Activated T-cell treated with anti-CD3 and anti-CD28 coated beads, Interleukin-2, amount 50 U/mL, for 4 hours (primary cell): ENCODE results near the gene RASAL2. TPM values are rescaled to one million over a fixed set of nuclear protein-coding genes. Genes with fewer than 3 reads are reported as not detected.

ENCODE experiments used
- ATAC-seq, 2 donors: fragments of 200-7000 bp; cut with Tn5 transposase; one replicate each; pipeline ENCODE4 v1.10.0; 2021
- DNase-seq: peaks from one replicate; pipeline ENCODE4 v3.0.0-alpha.2; 2020
- H3K27me3 Mint-ChIP-seq: one replicate; pipeline ENCODE4 v1.8.0; 2021; ENCODE audit warnings: low read depth, mixed read lengths
- H3K36me3 Mint-ChIP-seq: one replicate; pipeline ENCODE4 v1.8.0; 2022; ENCODE audit warnings: mixed read lengths; ENCODE audit not compliant: insufficient read depth
- H3K4me1 Mint-ChIP-seq: one replicate; pipeline ENCODE4 v1.8.0; 2021; ENCODE audit warnings: low read depth, mixed read lengths
- H3K4me3 Mint-ChIP-seq: one replicate; pipeline ENCODE4 v1.8.0; 2021; ENCODE audit warnings: mild to moderate bottlenecking, moderate library complexity, mixed read lengths
- H3K9me3 Mint-ChIP-seq: one replicate; pipeline ENCODE4 v1.8.0; 2021; ENCODE audit warnings: mixed read lengths
- total RNA-seq, 3 donors: library from RNA; stranded (reverse); gene quantifications; one replicate each; pipeline ENCODE4 v1.2.1, GENCODE V29; 2021

RASAL2 gene
- total RNA-seq, 3 donors from 2014 or later: 0.03 to 0.15 (median 0.08) TPM

GRCh38 chr1:178267646-178268094 lies 173.8 kb downstream of the RASAL2 start:
- Mint-ChIP-seq H3K27me3 (no peaks in the 10 kb centered on the region), H3K4me1 (no peaks in the 10 kb centered on the region), H3K9me3 (no peaks in the 10 kb centered on the region), H3K36me3 (no peaks in the 10 kb centered on the region), H3K4me3 (no peak overlapping the region)
- ATAC-seq: no peak
- DNase-seq: no peak

- Mint-ChIP-seq H3K4me1 (no peaks in the 10 kb centered on the region), H3K36me3 (no peaks in the 10 kb centered on the region), H3K4me3 (no peak overlapping the region), H3K27me3 (no peaks in the 10 kb centered on the region), H3K9me3 (no peaks in the 10 kb centered on the region)
- DNase-seq (no peak), ATAC-seq (no peak)
Observed at GRCh38 chr1:178271471-178271870, 177.6 kb downstream of the RASAL2 start.

- no peaks in the 10 kb centered on the region for H3K27me3 Mint-ChIP-seq
- H3K4me3 Mint-ChIP-seq: no peak overlapping the region
- ATAC-seq: no peak
- H3K4me1 Mint-ChIP-seq: no peaks in the 10 kb centered on the region
- no peaks in the 10 kb centered on the region for H3K36me3 Mint-ChIP-seq
- no peak for DNase-seq
- H3K9me3 Mint-ChIP-seq: no peaks in the 10 kb centered on the region
Observed at GRCh38 chr1:178273707-178274410, 180.0 kb downstream of the RASAL2 start.

- H3K4me1 Mint-ChIP-seq: no peaks in the 10 kb centered on the region
- no peak for ATAC-seq
- no peaks in the 10 kb centered on the region for H3K9me3 Mint-ChIP-seq
- no peaks in the 10 kb centered on the region for H3K27me3 Mint-ChIP-seq
- no peak overlapping the region for H3K4me3 Mint-ChIP-seq
- H3K36me3 Mint-ChIP-seq: no peaks in the 10 kb centered on the region
- no peak for DNase-seq
Observed at GRCh38 chr1:178275049-178275448, 181.1 kb downstream of the RASAL2 start.

GRCh38 chr1:178275553-178275952 lies 181.6 kb downstream of the RASAL2 start:
- H3K36me3 Mint-ChIP-seq: no peaks in the 10 kb centered on the region
- DNase-seq: no peak
- no peaks in the 10 kb centered on the region for H3K27me3 Mint-ChIP-seq
- H3K9me3 Mint-ChIP-seq: no peaks in the 10 kb centered on the region
- H3K4me3 Mint-ChIP-seq: no peak overlapping the region
- H3K4me1 Mint-ChIP-seq: no peaks in the 10 kb centered on the region
- ATAC-seq: no peak

- no peaks in the 10 kb centered on the region for H3K9me3 Mint-ChIP-seq
- no peak overlapping the region for H3K4me3 Mint-ChIP-seq
- DNase-seq (no peak), ATAC-seq (no peak)
- no peaks in the 10 kb centered on the region for H3K4me1 Mint-ChIP-seq
- no peaks in the 10 kb centered on the region for H3K36me3 Mint-ChIP-seq
- H3K27me3 Mint-ChIP-seq: no peaks in the 10 kb centered on the region
Observed at GRCh38 chr1:178277793-178278530, 184.1 kb downstream of the RASAL2 start.

GRCh38 chr1:178278916-178279686 lies 185.2 kb downstream of the RASAL2 start:
- Mint-ChIP-seq H3K9me3 (no peaks in the 10 kb centered on the region), H3K27me3 (no peaks in the 10 kb centered on the region), H3K4me1 (no peaks in the 10 kb centered on the region), H3K36me3 (no peaks in the 10 kb centered on the region), H3K4me3 (no peak overlapping the region)
- no peak for DNase-seq
- no peak for ATAC-seq

GRCh38 chr1:178282949-178283367 lies 189.1 kb downstream of the RASAL2 start:
- Mint-ChIP-seq H3K4me1 (no peaks in the 10 kb centered on the region), H3K36me3 (no peaks in the 10 kb centered on the region), H3K27me3 (no peaks in the 10 kb centered on the region), H3K9me3 (no peaks in the 10 kb centered on the region), H3K4me3 (no peak overlapping the region)
- no peak for DNase-seq
- ATAC-seq: no peak

- Mint-ChIP-seq H3K36me3 (no peaks in the 10 kb centered on the region), H3K27me3 (no peaks in the 10 kb centered on the region), H3K4me1 (no peaks in the 10 kb centered on the region), H3K4me3 (no peak overlapping the region), H3K9me3 (no peaks in the 10 kb centered on the region)
- no peak for DNase-seq
- no peak for ATAC-seq
Observed at GRCh38 chr1:178283409-178283808, 189.5 kb downstream of the RASAL2 start.

GRCh38 chr1:178284058-178284457 lies 190.2 kb downstream of the RASAL2 start:
- H3K4me1 Mint-ChIP-seq: no peaks in the 10 kb centered on the region
- no peak for ATAC-seq
- no peak for DNase-seq
- no peaks in the 10 kb centered on the region for H3K9me3 Mint-ChIP-seq
- H3K27me3 Mint-ChIP-seq: no peaks in the 10 kb centered on the region
- H3K4me3 Mint-ChIP-seq: no peak overlapping the region
- no peaks in the 10 kb centered on the region for H3K36me3 Mint-ChIP-seq

- H3K9me3 Mint-ChIP-seq: no peaks in the 10 kb centered on the region
- no peak for DNase-seq
- no peak overlapping the region for H3K4me3 Mint-ChIP-seq
- H3K36me3 Mint-ChIP-seq: no peaks in the 10 kb centered on the region
- H3K27me3 Mint-ChIP-seq: peaks cover 4% of the 10 kb centered on the region
- H3K4me1 Mint-ChIP-seq: no peaks in the 10 kb centered on the region
- no peak for ATAC-seq
Observed at GRCh38 chr1:178291166-178291565, 197.3 kb downstream of the RASAL2 start.

- Mint-ChIP-seq H3K9me3 (no peaks in the 10 kb centered on the region), H3K36me3 (no peaks in the 10 kb centered on the region), H3K4me1 (no peaks in the 10 kb centered on the region), H3K4me3 (no peak overlapping the region), H3K27me3 (peaks cover 4% of the 10 kb centered on the region)
- no peak for DNase-seq
- ATAC-seq: no peak
Observed at GRCh38 chr1:178294654-178295053, 200.8 kb downstream of the RASAL2 start.

GRCh38 chr1:178300352-178300699 lies 206.4 kb downstream of the RASAL2 start:
- Mint-ChIP-seq H3K4me1 (no peaks in the 10 kb centered on the region), H3K9me3 (no peaks in the 10 kb centered on the region), H3K27me3 (peaks cover 3% of the 10 kb centered on the region), H3K4me3 (no peak overlapping the region), H3K36me3 (no peaks in the 10 kb centered on the region)
- DNase-seq (no peak), ATAC-seq (no peak)

GRCh38 chr1:178301141-178301540 lies 207.2 kb downstream of the RASAL2 start:
- H3K27me3 Mint-ChIP-seq: peaks cover 2% of the 10 kb centered on the region
- ATAC-seq (no peak), DNase-seq (no peak)
- no peak overlapping the region for H3K4me3 Mint-ChIP-seq
- H3K36me3 Mint-ChIP-seq: no peaks in the 10 kb centered on the region
- no peaks in the 10 kb centered on the region for H3K4me1 Mint-ChIP-seq
- H3K9me3 Mint-ChIP-seq: no peaks in the 10 kb centered on the region
